Keratinocyte (primary cell): ENCODE data around the gene SH3BGRL3. TPM values are rescaled to one million over a fixed set of nuclear protein-coding genes. Genes with fewer than 3 reads are reported as not detected.
"Not testable (repeated sequence)": the region's sequence is repeated elsewhere in the genome, so short reads cannot be mapped to it uniquely, and the experiment has no call there.

Experiments used
- DNase-seq: peaks from one replicate; pipeline ENCODE4 v3.0.0-alpha.2; 2011; ENCODE audit warnings: low read depth, missing footprints, low spot score
- FAIRE-seq: peaks from 2 replicates; lab custom pipeline; 2011; peaks lifted over from hg19 to GRCh38; lab: Jason Lieb, UNC
- H2AFZ ChIP-seq: 2 replicates; pipeline ENCODE4 v1.6.0; 2012; ENCODE audit warnings: low read length, control low read depth, inconsistent platforms; ENCODE audit not compliant: control insufficient read depth
- H3K27ac ChIP-seq: 2 replicates; pipeline ENCODE4 v1.5.1; 2011; ENCODE audit warnings: low read length; ENCODE audit not compliant: control insufficient read depth, insufficient read depth
- H3K27me3 ChIP-seq: 3 replicates; pipeline ENCODE4 v1.6.0; 2011; ENCODE audit warnings: low read length; ENCODE audit not compliant: control insufficient read depth, insufficient read depth; ENCODE audit errors: extremely low read depth
- H3K36me3 ChIP-seq, 2 experiments: 2 replicates in 1 of 2; 3 replicates in 1 of 2; pipeline ENCODE4 v1.5.1; 2011; ENCODE audit warnings: low read length in 2 of 2, mild to moderate bottlenecking in 1 of 2; ENCODE audit not compliant: control insufficient read depth in 2 of 2, insufficient read depth in 2 of 2; ENCODE audit errors: extremely low read depth in 1 of 2
- H3K4me1 ChIP-seq: 3 replicates; pipeline ENCODE4 v1.5.1; 2011; ENCODE audit warnings: low read length; ENCODE audit not compliant: control insufficient read depth, insufficient read depth; ENCODE audit errors: extremely low read depth
- H3K4me2 ChIP-seq: 3 replicates; pipeline ENCODE4 v1.6.0; 2011; ENCODE audit warnings: low read depth, low read length; ENCODE audit not compliant: control insufficient read depth, insufficient read depth; ENCODE audit errors: extremely low read depth
- H3K4me3 ChIP-seq, 3 experiments: fragments of 200-600 bp in 1 of 3; sonication (generic) in 1 of 3; 2 replicates in 2 of 3; 3 replicates in 1 of 3; pipeline ENCODE4 v1.5.1; 2011 to 2016; ENCODE audit warnings: low read length in 3 of 3, mild to moderate bottlenecking in 3 of 3, control low read depth in 2 of 3, inconsistent platforms in 1 of 3, low read depth in 1 of 3, mixed read lengths in 1 of 3, mixed run types in 1 of 3, moderate library complexity in 1 of 3; ENCODE audit not compliant: control insufficient read depth in 2 of 3, insufficient read depth in 2 of 3; ENCODE audit errors: extremely low read depth in 1 of 3
- H3K79me2 ChIP-seq: 2 replicates; pipeline ENCODE4 v1.6.0; 2012; ENCODE audit warnings: low read length; ENCODE audit not compliant: control insufficient read depth, insufficient read depth
- H3K9ac ChIP-seq: 3 replicates; pipeline ENCODE4 v1.6.0; 2011; ENCODE audit warnings: low read length; ENCODE audit not compliant: control insufficient read depth, insufficient read depth; ENCODE audit errors: extremely low read depth
- H3K9me1 ChIP-seq: 3 replicates; pipeline ENCODE4 v1.6.0; 2011; ENCODE audit warnings: low read length; ENCODE audit not compliant: control insufficient read depth, insufficient read depth; ENCODE audit errors: extremely low read depth
- H3K9me3 ChIP-seq: 2 replicates; pipeline ENCODE4 v1.5.1; 2012; ENCODE audit warnings: low read depth, low read length; ENCODE audit not compliant: control insufficient read depth
- H4K20me1 ChIP-seq: 3 replicates; pipeline ENCODE4 v1.6.0; 2011; ENCODE audit warnings: low read length; ENCODE audit not compliant: control insufficient read depth, insufficient read depth; ENCODE audit errors: extremely low read depth
- CTCF ChIP-seq, 3 experiments: IDR thresholded peaks in 1 of 3; conservative IDR thresholded peaks in 1 of 3; optimal IDR thresholded peaks in 1 of 3; 2 replicates in 2 of 3; 3 replicates in 1 of 3; pipeline versions ENCODE3 to v1.5.1; 2011; ENCODE audit warnings: low read length in 3 of 3, mild to moderate bottlenecking in 3 of 3, moderate library complexity in 2 of 3, control low read depth in 1 of 3, inconsistent platforms in 1 of 3; ENCODE audit not compliant: insufficient read depth in 2 of 3; ENCODE audit errors: extremely low read depth in 1 of 3
- EZH2 ChIP-seq: IDR thresholded peaks from one replicate; pipeline ENCODE4 v1.6.1; 2012; ENCODE audit warnings: inconsistent platforms, mild to moderate bottlenecking, low read length, moderate library complexity
- dilution Hi-C: fragments of 300-500 bp; cut with MboI; formaldehyde crosslinking; loops from one replicate; pipeline ENCODE4 v1.7.0; 2020; ENCODE audit warnings: low sequenced_read_pairs; ENCODE audit not compliant: extremely low pct_ligation_motif_present
- polyA plus RNA-seq, 5 experiments: library from polyadenylated mRNA; depleted of rRNA in 3 of 5; stranded (reverse) in 3 of 5; stranded (forward) in 1 of 5; unstranded in 1 of 5; fragments of >200 nt; gene quantifications; 1 replicate in 1 of 5; 2 replicates in 3 of 5; 3 replicates in 1 of 5; pipeline versions ENCODE4 v1.2.1 to v1.2.3, GENCODE V29; 2011 to 2012; ENCODE audit warnings: missing spikeins in 2 of 5, low read depth in 1 of 5, low replicate concordance in 1 of 5

The SH3BGRL3 gene
- polyA plus RNA-seq, 1 donor (not counting 4 experiments of a cell fraction or from before 2014, with no cell fraction given), result 196 TPM

GRCh38 chr1:26291939-26292338, 12.1 kb downstream of the SH3BGRL3 start:
- FAIRE-seq (no peak), DNase-seq (no peak)
- Histone ChIP-seq H3K9me3 (no peaks in the 10 kb centered on the region), H3K36me3 (peaks cover 0 to 2% of the 10 kb centered on the region in 2 experiments), H3K4me1 (peaks cover 6% of the 10 kb centered on the region), H2AFZ (no peak overlapping the region), H4K20me1 (no peaks in the 10 kb centered on the region), H3K9ac (no peak overlapping the region), H3K4me3 (no peak overlapping the region), H3K79me2 (no peaks in the 10 kb centered on the region), H3K27ac (no peak overlapping the region), H3K27me3 (no peaks in the 10 kb centered on the region), H3K4me2 (no peak overlapping the region), H3K9me1 (no peaks in the 10 kb centered on the region)
- dilution Hi-C loops, result no loop called here
- TF ChIP-seq EZH2 (no peak), CTCF (optimal IDR thresholded peaks at IDR 0.05 in 1 of 3, IDR thresholded peaks at IDR 0.05 in 1 of 3, conservative IDR thresholded peaks at IDR 0.05 in 1 of 3; ENCODE audit: extremely low read depth in 1 of 3, insufficient read depth in 2 of 3, low read length in 3 of 3) (no peak)

GRCh38 chr1:26292735-26293134, 12.8 kb downstream of the SH3BGRL3 start:
- H3K4me1 ChIP-seq, dilution Hi-C loops, H2AFZ ChIP-seq, H3K9ac ChIP-seq, H3K79me2 ChIP-seq, DNase-seq, H4K20me1 ChIP-seq, H3K4me3 ChIP-seq, H3K9me3 ChIP-seq, H3K36me3 ChIP-seq, H3K27ac ChIP-seq, H3K27me3 ChIP-seq, H3K4me2 ChIP-seq, H3K9me1 ChIP-seq, FAIRE-seq: not testable (repeated sequence)

- no peak overlapping the region for H3K4me3 ChIP-seq
- DNase-seq, result no peak
- no peak for FAIRE-seq
- no peak overlapping the region for H3K27ac ChIP-seq
- dilution Hi-C loops, result no loop called here
- no peak overlapping the region for H3K4me2 ChIP-seq
- H3K9me3 ChIP-seq, result no peaks in the 10 kb centered on the region
- no peaks in the 10 kb centered on the region for H3K79me2 ChIP-seq
- no peak overlapping the region for H3K9ac ChIP-seq
- no peak overlapping the region for H2AFZ ChIP-seq
- H3K4me1 ChIP-seq, result peaks cover 11% of the 10 kb centered on the region
- no peak for TF ChIP-seq EZH2
- TF ChIP-seq CTCF (optimal IDR thresholded peaks at IDR 0.05 in 1 of 3, IDR thresholded peaks at IDR 0.05 in 1 of 3, conservative IDR thresholded peaks at IDR 0.05 in 1 of 3; ENCODE audit: extremely low read depth in 1 of 3, insufficient read depth in 2 of 3, low read length in 3 of 3), result no peak
- H3K9me1 ChIP-seq, result no peaks in the 10 kb centered on the region
- H3K36me3 ChIP-seq, result peaks cover 0 to 2% of the 10 kb centered on the region in 2 experiments
- no peaks in the 10 kb centered on the region for H4K20me1 ChIP-seq
- no peaks in the 10 kb centered on the region for H3K27me3 ChIP-seq
These were observed 14.1 kb downstream of the SH3BGRL3 start for GRCh38 chr1:26293911-26294463.
